Tibial nerve (tissue), 4 donors: ENCODE data around the gene NACA.

Experiments
- EP300 ChIP-seq, 2 donors: sonication (generic); formaldehyde crosslinking; IDR thresholded peaks; one replicate each; pipeline ENCODE4 v1.6.1; 2017; ENCODE audit warnings: antibody characterized with exemption in 2 of 2, mild to moderate bottlenecking in 1 of 2
- POLR2A ChIP-seq, 2 donors: fragments of 450-650 bp; IDR thresholded peaks; one replicate each; pipeline ENCODE4 v1.6.1; 2017; ENCODE audit warnings: antibody characterized with exemption in 2 of 2, mild to moderate bottlenecking in 2 of 2, moderate library complexity in 2 of 2
- TF ChIP-seq, protein P1 (sequence below), 5 experiments: fragments of 200-600 bp in 3 of 5; fragments of 450-650 bp in 2 of 5; sonication (generic) in 3 of 5; IDR thresholded peaks; one replicate each; pipeline ENCODE4 v1.5.1; 2016 to 2019; ENCODE audit warnings: antibody characterized with exemption in 5 of 5, mild to moderate bottlenecking in 3 of 5, moderate library complexity in 2 of 5

- TF ChIP-seq, protein P1, sequence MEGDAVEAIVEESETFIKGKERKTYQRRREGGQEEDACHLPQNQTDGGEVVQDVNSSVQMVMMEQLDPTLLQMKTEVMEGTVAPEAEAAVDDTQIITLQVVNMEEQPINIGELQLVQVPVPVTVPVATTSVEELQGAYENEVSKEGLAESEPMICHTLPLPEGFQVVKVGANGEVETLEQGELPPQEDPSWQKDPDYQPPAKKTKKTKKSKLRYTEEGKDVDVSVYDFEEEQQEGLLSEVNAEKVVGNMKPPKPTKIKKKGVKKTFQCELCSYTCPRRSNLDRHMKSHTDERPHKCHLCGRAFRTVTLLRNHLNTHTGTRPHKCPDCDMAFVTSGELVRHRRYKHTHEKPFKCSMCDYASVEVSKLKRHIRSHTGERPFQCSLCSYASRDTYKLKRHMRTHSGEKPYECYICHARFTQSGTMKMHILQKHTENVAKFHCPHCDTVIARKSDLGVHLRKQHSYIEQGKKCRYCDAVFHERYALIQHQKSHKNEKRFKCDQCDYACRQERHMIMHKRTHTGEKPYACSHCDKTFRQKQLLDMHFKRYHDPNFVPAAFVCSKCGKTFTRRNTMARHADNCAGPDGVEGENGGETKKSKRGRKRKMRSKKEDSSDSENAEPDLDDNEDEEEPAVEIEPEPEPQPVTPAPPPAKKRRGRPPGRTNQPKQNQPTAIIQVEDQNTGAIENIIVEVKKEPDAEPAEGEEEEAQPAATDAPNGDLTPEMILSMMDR (IDR thresholded peaks at IDR 0.05) = no peak
- no peak for TF ChIP-seq EP300 (IDR thresholded peaks at IDR 0.05)
- no peak for TF ChIP-seq POLR2A (IDR thresholded peaks at IDR 0.05)
These were observed 28.5 kb upstream of the NACA start for GRCh38 chr12:56753566-56753965.
